K562 (cell line): ENCODE results near the gene KCND2. TPM values are rescaled to one million over a fixed set of nuclear protein-coding genes. Genes with fewer than 3 reads are reported as not detected.

ENCODE experiments used
- ATAC-seq: fragments of 200-7000 bp; cut with Tn5 transposase; 3 replicates; pipeline ENCODE4 v1.9.1; 2020; ENCODE audit warnings: moderate library complexity
- BruUV-seq: library from RNA; stranded (reverse); fragments of 400-500 nt; replicated peaks from 2 replicates; lab custom pipeline; 2021; lab: Mats Ljungman, UMichigan
- CTCF ChIA-PET: fragments of 300-600 bp; formaldehyde crosslinking; extraction: SDS; loops from one replicate; lab custom pipeline; 2021; ENCODE audit warnings: low intra/inter-chr PET ratio; lab: Yijun Ruan, JAX
- POLR2A ChIA-PET: fragments of 300-600, 350-650 bp; sonication (Branson Sonifier 250); formaldehyde crosslinking; extraction: SDS; loops from one replicate; lab custom pipeline; 2021; ENCODE audit warnings: antibody characterized with exemption, inconsistent platforms; lab: Yijun Ruan, JAX
- DNase-seq, 4 experiments: peaks; one replicate each; pipeline versions ENCODE4 v3.0.0 to v3.0.0-alpha.2; 2011 to 2018; ENCODE audit warnings: low spot score in 3 of 4, mixed read lengths in 3 of 4; ENCODE audit errors: extremely low read depth in 1 of 4
- FAIRE-seq: peaks from 2 replicates; lab custom pipeline; 2011; peaks lifted over from hg19 to GRCh38; lab: Jason Lieb, UNC
- H2AFZ ChIP-seq: 2 replicates; pipeline ENCODE4 v1.6.0; 2011; ENCODE audit warnings: low read depth, low read length, control low read depth, inconsistent platforms
- H3K27ac ChIP-seq: fragments of 200-600 bp; 3 replicates; pipeline ENCODE4 v1.8.0; 2011; ENCODE audit warnings: low read depth, mild to moderate bottlenecking, control low read depth, inconsistent platforms, low read length, moderate library complexity, mixed read lengths; ENCODE audit errors: extremely low read depth
- H3K27me3 ChIP-seq, 2 experiments: fragments of 300-600 bp in 1 of 2; 2 replicates in 1 of 2; 3 replicates in 1 of 2; pipeline versions ENCODE4 v1.6.0 to v1.8.0; 2011; ENCODE audit warnings: inconsistent platforms in 2 of 2, low read length in 2 of 2, mild to moderate bottlenecking in 1 of 2, mixed read lengths in 1 of 2, moderate library complexity in 1 of 2; ENCODE audit not compliant: control insufficient read depth in 2 of 2, insufficient read depth in 2 of 2
- H3K36me3 ChIP-seq: fragments of 300-600 bp; 3 replicates; pipeline ENCODE4 v1.8.0; 2011; ENCODE audit warnings: mild to moderate bottlenecking, low read length, inconsistent platforms; ENCODE audit not compliant: control insufficient read depth, insufficient read depth
- H3K4me1 ChIP-seq, 2 experiments: fragments of 200-600 bp in 1 of 2; replicated peaks in 1 of 2; 2 replicates in 1 of 2; 3 replicates in 1 of 2; pipeline versions ENCODE4 v1.5.1 to v1.8.0; 2011; ENCODE audit warnings: inconsistent platforms in 2 of 2, low read length in 2 of 2, mild to moderate bottlenecking in 1 of 2, mixed read lengths in 1 of 2, moderate library complexity in 1 of 2; ENCODE audit not compliant: control insufficient read depth in 2 of 2, insufficient read depth in 2 of 2
- H3K4me2 ChIP-seq: 2 replicates; pipeline ENCODE4 v1.6.1; 2011; ENCODE audit warnings: low read length, control low read depth, inconsistent platforms, mixed read lengths; ENCODE audit not compliant: insufficient read depth
- H3K4me3 ChIP-seq: fragments of 200-600 bp; sonication (generic), shearing (Covaris generic); 2 replicates; pipeline ENCODE4 v1.5.1; 2016; ENCODE audit warnings: control low read depth, inconsistent platforms
- H3K79me2 ChIP-seq: fragments of 200-600 bp; 3 replicates; pipeline ENCODE4 v1.8.0; 2011; ENCODE audit warnings: low read length, inconsistent platforms; ENCODE audit not compliant: control insufficient read depth, insufficient read depth
- H3K9ac ChIP-seq, 2 experiments: 2 replicates each; pipeline versions ENCODE4 v1.6.0 to v1.6.1; 2011; ENCODE audit warnings: low read depth in 2 of 2, low read length in 2 of 2, control low read depth in 1 of 2, inconsistent platforms in 1 of 2, mild to moderate bottlenecking in 1 of 2, mixed read lengths in 1 of 2; ENCODE audit not compliant: insufficient read depth in 1 of 2
- H3K9me1 ChIP-seq: one replicate; pipeline ENCODE4 v1.6.0; 2011; ENCODE audit warnings: inconsistent platforms, mild to moderate bottlenecking, low read length, moderate library complexity; ENCODE audit not compliant: control insufficient read depth, insufficient read depth
- H3K9me3 ChIP-seq: replicated peaks from 2 replicates; pipeline ENCODE4 v1.5.1; 2011; ENCODE audit warnings: low read depth, low read length, inconsistent platforms; ENCODE audit not compliant: control insufficient read depth, insufficient read depth
- H4K20me1 ChIP-seq: replicated peaks from 2 replicates; pipeline ENCODE4 v1.6.1; 2011; ENCODE audit warnings: low read length, inconsistent platforms, mixed read lengths; ENCODE audit not compliant: control insufficient read depth, insufficient read depth
- CREB5 ChIP-seq: fragments of 250-450 bp; sonication (Bioruptor Pico); IDR thresholded peaks from 2 replicates; pipeline ENCODE4 v1.5.0; 2020; ENCODE audit warnings: mild to moderate bottlenecking
- FOXK2 ChIP-seq, 2 experiments: fragments of 450-650 bp; IDR thresholded peaks in 1 of 2; conservative IDR thresholded peaks in 1 of 2; 2 replicates each; pipeline ENCODE4 v1.6.1; 2016; ENCODE audit warnings: low read depth in 2 of 2, mild to moderate bottlenecking in 1 of 2
- HDAC2 ChIP-seq: fragments of 450-650 bp; IDR thresholded peaks from 2 replicates; pipeline ENCODE4 v1.6.1; 2016; ENCODE audit warnings: mild to moderate bottlenecking
- HDAC8 ChIP-seq: fragments of 450-650 bp; IDR thresholded peaks from 2 replicates; pipeline ENCODE4 v1.6.1; 2016; ENCODE audit warnings: mild to moderate bottlenecking, missing genetic modification characterization, moderate library complexity, missing compliant biosample characterization
- MLX ChIP-seq, 2 experiments: fragments of 450-650 bp in 1 of 2; sonication (generic) in 1 of 2; formaldehyde crosslinking; conservative IDR thresholded peaks; 2 replicates each; pipeline versions ENCODE4 v1.4.0 to v1.8.1; 2020 to 2022; ENCODE audit warnings: mild to moderate bottlenecking in 1 of 2, missing genetic modification reagents in 1 of 2
- NR0B1 ChIP-seq: fragments of 450-650 bp; IDR thresholded peaks from one replicate; pipeline ENCODE4 v1.6.1; 2018; ENCODE audit warnings: mild to moderate bottlenecking, moderate library complexity; ENCODE audit not compliant: partially characterized antibody
- RFX7 ChIP-seq: fragments of 250-450 bp; sonication (Bioruptor Pico); IDR thresholded peaks from 2 replicates; pipeline ENCODE4 v1.5.1; 2021; ENCODE audit warnings: mild to moderate bottlenecking
- RREB1 ChIP-seq: fragments of 250-450 bp; sonication (Bioruptor Pico); IDR thresholded peaks from 2 replicates; pipeline ENCODE4 v1.4.0; 2020
- ZNF655 ChIP-seq: fragments of 250-450 bp; sonication (Bioruptor Pico); IDR thresholded peaks from 2 replicates; pipeline ENCODE4 v1.5.0; 2021
- WGBS: fragments of 100-300 bp; shearing (Covaris generic); methylation state at CpG from one replicate; pipeline ENCODE4 v1.1.6; 2016; ENCODE audit warnings: low coverage, mixed read lengths; ENCODE audit not compliant: insufficient coverage; ENCODE audit errors: missing lambda C conversion rate; 5-methylcytosine and 5-hydroxymethylcytosine counted together
- in situ Hi-C: fragments of 300-500 bp; cut with MboI; formaldehyde crosslinking; loops from 4 replicates; pipeline ENCODE4 v1.15.0; 2018; ENCODE audit warnings: inconsistent platforms, mixed read lengths
- intact Hi-C: fragments of 100-400 bp; cut with micrococcal nuclease; formaldehyde crosslinking; loops from 2 replicates; pipeline ENCODE4 v1.14.2; 2022
- polyA plus RNA-seq, 8 experiments: library from polyadenylated mRNA; depleted of rRNA in 4 of 8; stranded (reverse) in 5 of 8; unstranded in 3 of 8; fragments of >200 nt; fragmentation: Nextera tagmentation in 2 of 8; fragmentation: Illumina TruSeq in 1 of 8; extraction: Ambion mirVana in 2 of 8; extraction: Trizol in 1 of 8; gene quantifications; 2 replicates each; pipeline versions ENCODE4 v1.2.1 to v1.2.3, GENCODE V29; 2011 to 2014; ENCODE audit warnings: inconsistent platforms in 1 of 8, missing spikeins in 1 of 8
- total RNA-seq, 7 experiments: library from RNA; depleted of rRNA in 6 of 7; stranded (reverse); fragments of >200 nt in 6 of 7; fragmentation: Illumina TruSeq in 2 of 7; extraction: Trizol in 2 of 7; gene quantifications; 2 replicates each; pipeline versions ENCODE4 v1.2.1 to v1.2.3, GENCODE V29; 2011 to 2021; ENCODE audit warnings: low replicate concordance in 1 of 7

KCND2 gene
- total and polyA plus RNA-seq, 9 of the 15 experiments (the other 6 are each of a cell fraction or from before 2014, with no cell fraction given): 0.03 to 0.12 TPM; not detected in 7

- in situ Hi-C loops (no loop called here), intact Hi-C loops (no loop called here)
- no peak overlapping the region for H3K4me3 ChIP-seq
- FAIRE-seq (no peak), ATAC-seq (no peak), DNase-seq (no peak)
- ChIA-PET POLR2A (no interaction called here), CTCF (interaction anchor here (0.6 kb wide), 1 partner anchor 278 kb away, joined by 3 read pairs; no protein-coding TSS in a partner anchor)
- H3K4me1 ChIP-seq: no peaks in the 10 kb centered on the region
- no peak overlapping the region for H3K9ac ChIP-seq
- H3K4me2 ChIP-seq: no peak overlapping the region
- no peaks in the 10 kb centered on the region for H3K27me3 ChIP-seq
- no peaks in the 10 kb centered on the region for H3K9me3 ChIP-seq
- BruUV-seq: no TSS peak
- no peaks in the 10 kb centered on the region for H3K36me3 ChIP-seq
- H4K20me1 ChIP-seq: no peaks in the 10 kb centered on the region
- TF ChIP-seq NR0B1: no peak
- TF ChIP-seq MLX (CRISPR knock-in tag; conservative IDR thresholded peaks at IDR 0.05): no peak
- no peak for TF ChIP-seq ZNF655
- TF ChIP-seq HDAC8 (tag): no peak
- TF ChIP-seq RREB1 (CRISPR knock-in tag): no peak
- TF ChIP-seq CREB5 (CRISPR knock-in tag): no peak
- no peak for TF ChIP-seq RFX7
- no peak for TF ChIP-seq HDAC2
- TF ChIP-seq FOXK2 (conservative IDR thresholded peaks at IDR 0.05 in 1 of 2, IDR thresholded peaks at IDR 0.05 in 1 of 2; ENCODE audit: low read depth in 2 of 2): no peak
- H3K27ac ChIP-seq: no peak overlapping the region
- H2AFZ ChIP-seq: no peak overlapping the region
- no peaks in the 10 kb centered on the region for H3K79me2 ChIP-seq
- 1% methylated on average over 4 of the region's 4 CpGs for WGBS
- H3K9me1 ChIP-seq: no peaks in the 10 kb centered on the region
Observed at GRCh38 chr7:120417244-120417979, 144.4 kb downstream of the KCND2 start.
